ENCODE results near the gene ANGEL2. TPM values are rescaled to one million over a fixed set of nuclear protein-coding genes. Genes with fewer than 3 reads are reported as not detected.

Gene ANGEL2
- polyA plus RNA-seq, 1 of the 3 experiments (the other 2 are of a cell fraction): 14.0 TPM

DNA sequence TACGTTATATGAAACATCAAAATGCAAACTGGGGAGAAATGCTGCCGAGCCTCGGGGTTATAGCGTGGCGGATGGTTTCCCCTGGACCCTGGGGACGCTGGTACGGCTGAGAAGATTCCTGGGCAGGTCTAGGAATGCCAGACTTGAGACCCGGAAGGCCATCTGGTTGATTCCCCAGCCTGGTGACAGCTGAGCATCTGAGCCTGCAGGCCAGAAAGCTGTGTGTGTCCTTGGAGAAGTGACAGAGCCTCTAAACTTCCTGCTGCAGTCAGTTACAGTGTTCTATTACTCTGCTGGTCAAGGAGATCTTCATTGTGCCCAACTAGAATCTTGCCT, 63.1 kb downstream of the ANGEL2 start:
- POLR2A ChIA-PET: no interaction called here
- H3K9me3 ChIP-seq: no peaks in the 10 kb centered on the region
- DNase-seq: peak; percentile 31
- H3K9ac ChIP-seq: no peak overlapping the region
- H4K20me1 ChIP-seq (ENCODE audit: insufficient read depth): no peaks in the 10 kb centered on the region
- no peak overlapping the region for H3K27ac ChIP-seq (ENCODE audit: low read depth in 2 of 2, low read length in 1 of 2)
- peaks cover 0 to 16% of the 10 kb centered on the region in 2 experiments; a peak in 1 of 4 replicates for H3K4me1 ChIP-seq (ENCODE audit: control insufficient read depth in 1 of 2, insufficient read depth in 2 of 2, low read depth in 1 of 2, low read length in 1 of 2)
- H3K9me2 ChIP-seq: no peaks in the 10 kb centered on the region
- WGBS (ENCODE audit: low lambda C conversion rate): 87% methylated on average over 5 of the region's 8 CpGs
- H2AFZ ChIP-seq (ENCODE audit: low read depth): no peak overlapping the region
- H3K4me3 ChIP-seq (ENCODE audit: low read depth in 2 of 2, low read length in 1 of 2): no peak overlapping the region
- CTCF ChIA-PET: no interaction called here
- no peaks in the 10 kb centered on the region for H3K36me3 ChIP-seq (replicated peaks in 1 of 2; ENCODE audit: control insufficient read depth in 1 of 2, insufficient read depth in 2 of 2, low read length in 1 of 2)
- H3K79me2 ChIP-seq (ENCODE audit: insufficient read depth): no peaks in the 10 kb centered on the region
- no peaks in the 10 kb centered on the region for H3F3A ChIP-seq (replicated peaks; ENCODE audit: insufficient read depth)
- H3K4me2 ChIP-seq: no peak overlapping the region
- H3K27me3 ChIP-seq (ENCODE audit: insufficient read depth): no peaks in the 10 kb centered on the region
- TF ChIP-seq SIN3A (IDR thresholded peaks at IDR 0.05; ENCODE audit: borderline replicate concordance, low read depth, low read length): no peak

DNA sequence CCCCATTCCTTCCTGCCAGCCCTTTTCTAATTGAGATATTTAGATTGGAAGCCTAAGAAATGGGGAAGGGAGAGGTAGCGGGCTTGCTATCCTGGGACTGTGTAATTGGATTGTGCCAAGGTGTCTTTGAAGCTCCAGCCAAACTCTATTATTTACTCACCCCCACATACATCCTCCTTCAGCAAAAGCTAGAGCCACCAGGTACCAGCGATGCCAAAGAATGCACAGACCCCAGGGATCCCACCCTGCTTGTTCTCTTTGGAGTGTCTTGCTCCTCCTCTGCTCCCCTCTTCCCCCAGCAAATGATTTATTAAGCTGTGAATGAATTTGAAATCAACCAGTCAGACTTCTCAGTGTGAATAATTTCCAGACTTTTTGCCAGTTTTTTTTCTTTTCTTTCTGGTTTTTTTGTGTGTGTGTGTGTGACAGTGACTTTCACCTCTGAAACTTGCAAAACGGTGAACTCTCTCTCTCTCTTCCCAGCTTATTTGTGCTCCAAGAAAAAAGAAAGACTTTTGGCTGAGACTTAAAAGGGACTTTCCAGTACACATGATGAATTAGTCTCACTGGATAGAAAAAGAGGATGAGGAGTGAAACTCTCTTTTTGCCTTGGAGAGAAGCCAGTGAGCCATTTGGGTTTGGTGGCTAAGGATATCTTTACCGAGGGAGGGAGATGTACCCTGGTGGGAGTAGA, 63.6 kb downstream of the ANGEL2 start:
- no peaks in the 10 kb centered on the region for H4K20me1 ChIP-seq (ENCODE audit: insufficient read depth)
- CTCF ChIA-PET: interaction anchor here (1.9 kb wide), 1 partner anchor 16 kb away, joined by 6 read pairs; no protein-coding TSS in a partner anchor
- H3F3A ChIP-seq (replicated peaks; ENCODE audit: insufficient read depth): no peaks in the 10 kb centered on the region
- peaks cover 0 to 16% of the 10 kb centered on the region in 2 experiments; a peak in 1 of 4 replicates for H3K4me1 ChIP-seq (ENCODE audit: control insufficient read depth in 1 of 2, insufficient read depth in 2 of 2, low read depth in 1 of 2, low read length in 1 of 2)
- DNase-seq: no peak
- H3K9me2 ChIP-seq: no peaks in the 10 kb centered on the region
- H3K9me3 ChIP-seq: no peaks in the 10 kb centered on the region
- POLR2A ChIA-PET: no interaction called here
- WGBS (ENCODE audit: low lambda C conversion rate): 91% methylated on average over 4 of the region's 4 CpGs
- no peak for TF ChIP-seq TCF12 (IDR thresholded peaks at IDR 0.05)
- no peak for TF ChIP-seq MAX (IDR thresholded peaks at IDR 0.05; ENCODE audit: low read depth)
- no peak for TF ChIP-seq NRF1 (IDR thresholded peaks at IDR 0.05; ENCODE audit: low read depth, low read length)
- no peak for TF ChIP-seq RAD21 (IDR thresholded peaks at IDR 0.05; ENCODE audit: low read length)
- no peak for TF ChIP-seq GATA2 (CRISPR knock-in tag; IDR thresholded peaks at IDR 0.05)
- no peak for TF ChIP-seq FOSL2 (IDR thresholded peaks at IDR 0.05; ENCODE audit: borderline replicate concordance, low read depth)
- no peak for TF ChIP-seq RFX5 (IDR thresholded peaks at IDR 0.05; ENCODE audit: low read length)
- TF ChIP-seq, protein P1, sequence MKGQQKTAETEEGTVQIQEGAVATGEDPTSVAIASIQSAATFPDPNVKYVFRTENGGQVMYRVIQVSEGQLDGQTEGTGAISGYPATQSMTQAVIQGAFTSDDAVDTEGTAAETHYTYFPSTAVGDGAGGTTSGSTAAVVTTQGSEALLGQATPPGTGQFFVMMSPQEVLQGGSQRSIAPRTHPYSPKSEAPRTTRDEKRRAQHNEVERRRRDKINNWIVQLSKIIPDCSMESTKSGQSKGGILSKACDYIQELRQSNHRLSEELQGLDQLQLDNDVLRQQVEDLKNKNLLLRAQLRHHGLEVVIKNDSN (IDR thresholded peaks at IDR 0.05; ENCODE audit: borderline replicate concordance, low read depth): no peak
- no peak for TF ChIP-seq TEAD4 (IDR thresholded peaks at IDR 0.05; ENCODE audit: borderline replicate concordance, insufficient read depth)
- no peak for TF ChIP-seq MEF2A (IDR thresholded peaks at IDR 0.05; ENCODE audit: borderline replicate concordance, low read depth)
- no peaks in the 10 kb centered on the region for H3K36me3 ChIP-seq (replicated peaks in 1 of 2; ENCODE audit: control insufficient read depth in 1 of 2, insufficient read depth in 2 of 2, low read length in 1 of 2)
- no peak overlapping the region for H3K4me2 ChIP-seq
- H3K27ac ChIP-seq (ENCODE audit: low read depth in 2 of 2, low read length in 1 of 2): no peak overlapping the region
- H3K79me2 ChIP-seq (ENCODE audit: insufficient read depth): no peaks in the 10 kb centered on the region
- H2AFZ ChIP-seq (ENCODE audit: low read depth): no peak overlapping the region
- no peak overlapping the region for H3K4me3 ChIP-seq (ENCODE audit: low read depth in 2 of 2, low read length in 1 of 2)
- no peaks in the 10 kb centered on the region for H3K27me3 ChIP-seq (ENCODE audit: insufficient read depth)
- no peak overlapping the region for H3K9ac ChIP-seq
